GM23248 (cell line): ENCODE results near the gene BPIFB2. TPM values are rescaled to one million over a fixed set of nuclear protein-coding genes. Genes with fewer than 3 reads are reported as not detected.

Source experiments
- DNase-seq: peaks from one replicate; pipeline ENCODE4 v3.0.0-alpha.2; 2015
- H2AFZ ChIP-seq: fragments of 200-600 bp; sonication (generic); 2 replicates; pipeline ENCODE4 v1.6.1; 2016; ENCODE audit warnings: antibody characterized with exemption
- H3F3A ChIP-seq: fragments of 200-600 bp; sonication (generic); 2 replicates; pipeline ENCODE4 v1.6.1; 2016; ENCODE audit warnings: mild to moderate bottlenecking, antibody characterized with exemption, mixed run types; ENCODE audit not compliant: insufficient read depth
- H3K27ac ChIP-seq: fragments of 200-600 bp; sonication (generic); 2 replicates; pipeline ENCODE4 v1.5.1; 2016; ENCODE audit warnings: mild to moderate bottlenecking
- H3K27me3 ChIP-seq: fragments of 200-600 bp; sonication (generic); replicated peaks from 2 replicates; pipeline ENCODE4 v1.6.1; 2016; ENCODE audit warnings: mild to moderate bottlenecking; ENCODE audit not compliant: insufficient read depth
- H3K36me3 ChIP-seq: fragments of 200-600 bp; sonication (generic); 2 replicates; pipeline ENCODE4 v1.6.1; 2016; ENCODE audit warnings: low read depth, mild to moderate bottlenecking
- H3K4me1 ChIP-seq: fragments of 200-600 bp; sonication (generic); 2 replicates; pipeline ENCODE4 v1.6.1; 2016; ENCODE audit warnings: mild to moderate bottlenecking; ENCODE audit not compliant: insufficient read depth
- H3K4me2 ChIP-seq: fragments of 200-600 bp; sonication (generic); one replicate; pipeline ENCODE4 v1.6.1; 2016; ENCODE audit warnings: mild to moderate bottlenecking; ENCODE audit not compliant: unreplicated experiment
- H3K4me3 ChIP-seq: fragments of 200-600 bp; sonication (generic); 2 replicates; pipeline ENCODE4 v1.5.1; 2016; ENCODE audit warnings: mild to moderate bottlenecking
- H3K79me2 ChIP-seq: fragments of 200-600 bp; sonication (generic); 2 replicates; pipeline ENCODE4 v1.6.1; 2016; ENCODE audit warnings: mild to moderate bottlenecking; ENCODE audit not compliant: insufficient read depth
- H3K9ac ChIP-seq: fragments of 200-600 bp; sonication (generic); 2 replicates; pipeline ENCODE4 v1.6.1; 2016; ENCODE audit warnings: mild to moderate bottlenecking
- H3K9me2 ChIP-seq: fragments of 200-600 bp; sonication (generic); 2 replicates; pipeline ENCODE4 v1.6.1; 2016; ENCODE audit warnings: mixed run types, mild to moderate bottlenecking, moderate library complexity; ENCODE audit not compliant: insufficient read depth
- H3K9me3 ChIP-seq: fragments of 200-600 bp; sonication (generic); one replicate; pipeline ENCODE4 v1.6.1; 2017; ENCODE audit warnings: low read depth
- H4K20me1 ChIP-seq: fragments of 200-600 bp; sonication (generic); 2 replicates; pipeline ENCODE4 v1.6.0; 2016; ENCODE audit not compliant: insufficient read depth
- EZH2 ChIP-seq: fragments of 200-600 bp; sonication (generic); IDR thresholded peaks from 2 replicates; pipeline ENCODE4 v1.6.1; 2018; ENCODE audit warnings: antibody characterized with exemption, mild to moderate bottlenecking; ENCODE audit not compliant: insufficient read depth, poor library complexity, severe bottlenecking
- EZH2phosphoT487 ChIP-seq: fragments of 200-600 bp; sonication (generic); IDR thresholded peaks from 2 replicates; pipeline ENCODE4 v1.6.1; 2018; ENCODE audit warnings: antibody characterized with exemption, moderate library complexity, mild to moderate bottlenecking, low read depth; ENCODE audit not compliant: insufficient read depth
- WGBS, 2 experiments: methylation state at CpG; one replicate each; pipeline ENCODE4 v1.1.6; 2015 to 2017; ENCODE audit warnings: low lambda C conversion rate in 2 of 2, low coverage in 1 of 2; ENCODE audit errors: missing lambda C conversion rate in 2 of 2; 5-methylcytosine and 5-hydroxymethylcytosine counted together
- in situ Hi-C: fragments of 300-500 bp; cut with MboI; formaldehyde crosslinking; loops from 2 replicates; pipeline ENCODE4 v1.15.0; 2020
- polyA plus RNA-seq: library from polyadenylated mRNA; unstranded; fragments of >200 nt; fragmentation: Nextera tagmentation; extraction: Ambion mirVana; gene quantifications from 2 replicates; pipeline ENCODE4 v1.2.1, GENCODE V29; 2016
- total RNA-seq: library from RNA; depleted of rRNA; stranded (reverse); fragments of >200 nt; shearing (Covaris generic); gene quantifications from 2 replicates; pipeline ENCODE4 v1.2.3, GENCODE V29; 2014

BPIFB2 gene
- total and polyA plus RNA-seq, 2 experiments from 2014 or later, result not detected

DNA sequence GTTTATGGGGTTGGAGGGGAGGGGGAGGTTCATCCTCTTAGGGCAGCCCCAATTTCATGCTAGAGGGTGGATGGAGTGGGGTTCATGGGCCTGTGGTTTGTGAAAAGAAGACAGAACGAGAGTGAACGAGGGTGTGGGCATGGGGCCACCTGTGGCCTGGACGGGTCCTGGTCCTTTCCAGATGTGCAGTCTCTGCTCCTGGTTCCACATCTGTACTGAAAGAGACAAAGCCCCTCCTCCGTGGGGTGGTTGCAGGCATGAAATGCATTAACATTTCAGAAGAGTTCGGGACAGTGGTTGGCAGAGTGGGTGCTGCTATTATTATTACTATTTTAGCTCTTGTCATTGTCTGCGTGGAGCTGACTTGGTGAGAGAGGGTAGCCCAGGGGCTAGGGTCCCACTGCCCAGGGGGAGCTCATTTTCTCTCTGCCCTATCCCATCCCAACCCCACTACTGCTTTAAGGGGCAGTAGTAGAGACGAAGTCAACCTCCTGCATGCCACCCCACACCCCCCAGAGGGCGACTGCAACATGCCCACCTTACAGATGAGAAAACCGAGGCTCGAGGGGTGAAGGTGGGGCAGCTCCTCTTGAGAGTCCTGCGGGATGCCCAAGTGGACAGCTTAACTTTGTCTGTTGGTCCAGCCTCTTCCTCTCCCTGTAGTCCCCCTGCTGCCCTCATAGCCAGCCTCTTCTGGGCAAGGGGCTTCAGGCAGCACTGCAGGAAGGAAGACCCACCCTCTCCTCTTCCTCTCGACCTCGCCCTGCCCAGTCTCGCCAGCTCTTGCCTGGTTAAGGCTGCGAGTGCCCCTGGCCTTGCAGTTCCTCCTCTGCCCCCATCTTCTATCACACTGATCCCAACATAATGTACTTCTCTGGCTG is 8.4 kb downstream of the BPIFB2 start:
- peaks cover 49% of the 10 kb centered on the region for H3K27me3 ChIP-seq
- H2AFZ ChIP-seq, result no peak overlapping the region
- no peak overlapping the region for H3K9ac ChIP-seq
- H3K36me3 ChIP-seq, result no peaks in the 10 kb centered on the region
- no peaks in the 10 kb centered on the region for H3K9me2 ChIP-seq
- H3K4me1 ChIP-seq, result no peaks in the 10 kb centered on the region
- H3F3A ChIP-seq, result no peaks in the 10 kb centered on the region
- no peaks in the 10 kb centered on the region for H3K79me2 ChIP-seq
- in situ Hi-C loops, result no loop called here
- DNase-seq, result no peak
- 17 to 20% methylated on average over 15 of the region's 15 CpGs for whole genome bisulfite sequencing, 2 experiments
- H3K9me3 ChIP-seq, result no peaks in the 10 kb centered on the region
- H3K4me3 ChIP-seq, result no peak overlapping the region
- no peak for TF ChIP-seq EZH2phosphoT487
- no peak for TF ChIP-seq EZH2
- no peak overlapping the region for H3K27ac ChIP-seq
- no peak overlapping the region for H3K4me2 ChIP-seq
- no peaks in the 10 kb centered on the region for H4K20me1 ChIP-seq

GRCh38 chr20:33016581-33017109 is 9.1 kb downstream of the BPIFB2 start:
- Histone ChIP-seq H3K9ac (no peak overlapping the region), H3K9me2 (no peaks in the 10 kb centered on the region), H4K20me1 (no peaks in the 10 kb centered on the region), H3K4me2 (no peak overlapping the region), H3K27ac (no peak overlapping the region), H3K79me2 (no peaks in the 10 kb centered on the region), H3F3A (no peaks in the 10 kb centered on the region), H3K36me3 (no peaks in the 10 kb centered on the region), H2AFZ (no peak overlapping the region), H3K9me3 (no peaks in the 10 kb centered on the region), H3K27me3 (peaks cover 44% of the 10 kb centered on the region), H3K4me1 (no peaks in the 10 kb centered on the region), H3K4me3 (no peak overlapping the region)
- no peak for DNase-seq
- in situ Hi-C loops, result no loop called here
- no peak for TF ChIP-seq EZH2phosphoT487
- no peak for TF ChIP-seq EZH2
- 19 to 23% methylated on average over 7 of the region's 7 CpGs for whole genome bisulfite sequencing, 2 experiments

- no peaks in the 10 kb centered on the region for H3F3A ChIP-seq
- H4K20me1 ChIP-seq, result no peaks in the 10 kb centered on the region
- H3K9me2 ChIP-seq, result no peaks in the 10 kb centered on the region
- 52 to 54% methylated on average over 7 of the region's 7 CpGs for WGBS, 2 experiments
- H2AFZ ChIP-seq, result no peak overlapping the region
- DNase-seq, result no peak
- H3K9ac ChIP-seq, result no peak overlapping the region
- H3K27ac ChIP-seq, result no peak overlapping the region
- no peak overlapping the region for H3K4me3 ChIP-seq
- in situ Hi-C loops, result no loop called here
- no peaks in the 10 kb centered on the region for H3K79me2 ChIP-seq
- no peak overlapping the region for H3K4me2 ChIP-seq
- peaks cover 41% of the 10 kb centered on the region for H3K27me3 ChIP-seq
- no peaks in the 10 kb centered on the region for H3K36me3 ChIP-seq
- no peaks in the 10 kb centered on the region for H3K9me3 ChIP-seq
- TF ChIP-seq EZH2, result no peak
- H3K4me1 ChIP-seq, result no peaks in the 10 kb centered on the region
Measured at GRCh38 chr20:33017542-33017941, 10.0 kb downstream of the BPIFB2 start.

DNA sequence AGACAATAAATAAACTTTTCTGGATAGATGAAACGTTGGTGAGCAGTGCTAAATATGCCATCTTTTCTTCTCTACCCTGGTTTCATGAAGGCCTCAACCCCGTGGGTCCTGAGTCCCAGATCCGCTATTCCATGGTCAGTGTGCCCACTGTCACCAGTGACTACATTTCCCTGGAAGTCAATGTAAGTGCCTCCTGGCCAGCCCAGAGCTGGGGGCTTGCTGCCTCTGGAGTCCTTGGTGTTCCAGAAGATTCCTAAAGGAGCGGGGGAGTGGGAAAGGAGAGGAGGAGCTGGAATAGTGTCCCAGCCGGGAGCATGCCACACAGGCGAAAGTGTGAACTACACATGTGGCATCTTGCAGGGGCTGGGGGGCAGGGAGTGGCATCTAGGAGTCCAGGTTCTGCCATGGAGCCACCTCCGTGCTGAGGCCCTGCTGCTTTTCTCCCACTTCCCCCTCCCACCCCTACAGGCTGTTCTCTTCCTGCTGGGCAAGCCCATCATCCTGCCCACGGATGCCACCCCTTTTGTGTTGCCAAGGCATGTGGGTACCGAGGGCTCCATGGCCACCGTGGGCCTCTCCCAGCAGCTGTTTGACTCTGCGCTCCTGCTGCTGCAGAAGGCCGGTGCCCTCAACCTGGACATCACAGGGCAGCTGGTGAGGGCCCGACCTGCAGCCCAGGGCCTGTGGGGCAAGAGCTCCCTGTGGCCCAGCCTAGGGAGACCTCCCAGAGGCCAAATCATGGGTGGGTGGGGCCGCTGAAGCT is 10.8 kb downstream of the BPIFB2 start:
- Histone ChIP-seq H3K27me3 (peaks cover 33% of the 10 kb centered on the region), H3K36me3 (no peaks in the 10 kb centered on the region), H3K9me2 (no peaks in the 10 kb centered on the region), H2AFZ (no peak overlapping the region), H3K4me3 (no peak overlapping the region), H3K9me3 (no peaks in the 10 kb centered on the region), H3K9ac (no peak overlapping the region), H3K4me1 (no peaks in the 10 kb centered on the region), H3K79me2 (no peaks in the 10 kb centered on the region), H3K4me2 (no peak overlapping the region), H3F3A (no peaks in the 10 kb centered on the region), H4K20me1 (no peaks in the 10 kb centered on the region), H3K27ac (no peak overlapping the region)
- WGBS, 2 experiments, result 31 to 45% methylated on average over 12 to 14 of the region's 14 CpGs
- TF ChIP-seq EZH2phosphoT487 (no peak), EZH2 (no peak)
- no peak for DNase-seq
- in situ Hi-C loops, result no loop called here
